GM20000 (cell line): ENCODE measurements around the gene DEFB110.

ENCODE experiments used
- DNase-seq: peaks from one replicate; pipeline ENCODE4 v3.0.0; 2012; ENCODE audit warnings: low spot score
- CTCF ChIP-seq: IDR thresholded peaks from 2 replicates; pipeline ENCODE4 v1.5.1; 2012; ENCODE audit warnings: mild to moderate bottlenecking, control low read depth; ENCODE audit errors: extremely low read depth, missing control alignments

DEFB110 gene

GRCh38 chr6:50030350-50030749 lies 8.6 kb upstream of the DEFB110 start:
- DNase-seq, result no peak
- TF ChIP-seq CTCF, result no peak

GRCh38 chr6:50025258-50025657 lies 3.5 kb upstream of the DEFB110 start:
- no peak for DNase-seq
- no peak for TF ChIP-seq CTCF

- no peak for TF ChIP-seq CTCF
- DNase-seq, result no peak
These were observed 14.0 kb downstream of the DEFB110 start for GRCh38 chr6:50007819-50008218.

- no peak for TF ChIP-seq CTCF
- DNase-seq, result no peak
These were observed 18.7 kb downstream of the DEFB110 start for GRCh38 chr6:50003139-50003538.

GRCh38 chr6:49995278-49995677 lies 26.5 kb downstream of the DEFB110 start:
- no peak for DNase-seq
- TF ChIP-seq CTCF, result no peak

GRCh38 chr6:49988900-49989299 lies 32.9 kb downstream of the DEFB110 start:
- TF ChIP-seq CTCF, result no peak
- no peak for DNase-seq

GRCh38 chr6:49987749-49988148 lies 34.0 kb downstream of the DEFB110 start:
- no peak for DNase-seq
- no peak for TF ChIP-seq CTCF
